ENCODE measurements around the gene PREX1. TPM values are rescaled to one million over a fixed set of nuclear protein-coding genes. Genes with fewer than 3 reads are reported as not detected.

Gene PREX1
- polyA plus RNA-seq, 1 donor (not counting 4 experiments of a cell fraction or from before 2014, with no cell fraction given) = 0.22 TPM

DNA sequence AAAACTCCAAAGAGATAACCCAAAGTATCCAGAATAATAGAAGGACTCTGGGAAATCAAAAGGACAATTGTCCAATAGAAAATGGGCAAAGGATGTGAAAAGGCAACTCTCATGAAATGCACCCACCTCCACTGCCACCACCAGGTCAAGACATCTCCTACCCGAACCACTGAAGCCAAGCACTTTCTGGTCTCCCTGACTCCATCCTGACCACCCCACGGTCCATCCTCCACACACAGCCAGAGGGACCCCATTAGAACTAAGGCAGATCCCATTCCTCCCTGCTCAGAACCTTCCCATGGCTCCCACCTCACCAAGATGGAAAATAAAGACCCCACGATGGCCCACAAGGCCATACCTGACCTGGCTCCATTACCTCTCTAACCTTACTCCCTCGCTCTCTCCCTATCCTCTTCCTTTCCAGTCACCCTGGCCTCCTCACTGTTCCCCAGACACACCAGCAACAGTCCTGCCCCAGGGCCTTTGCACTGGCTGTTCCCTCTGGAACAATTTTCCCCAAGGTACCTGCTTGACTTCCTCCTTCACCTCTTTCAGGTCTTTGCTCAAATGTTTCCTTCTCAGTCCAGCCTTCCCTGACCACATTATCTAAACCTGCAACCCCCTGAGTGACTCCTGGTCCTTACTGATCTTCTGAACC lies 108.1 kb downstream of the PREX1 start:
- Histone ChIP-seq H3K9me1 (ENCODE audit: control insufficient read depth, extremely low read depth, insufficient read depth, low read length) (no peaks in the 10 kb centered on the region), H4K20me1 (ENCODE audit: control insufficient read depth, extremely low read depth, insufficient read depth, low read length) (no peaks in the 10 kb centered on the region), H3K9me3 (ENCODE audit: control insufficient read depth, low read depth, low read length) (no peaks in the 10 kb centered on the region), H3K4me2 (ENCODE audit: control insufficient read depth, extremely low read depth, insufficient read depth, low read depth, low read length) (no peak overlapping the region), H3K27me3 (ENCODE audit: control insufficient read depth, extremely low read depth, insufficient read depth, low read length) (no peaks in the 10 kb centered on the region), H3K4me1 (ENCODE audit: control insufficient read depth, extremely low read depth, insufficient read depth, low read length) (no peaks in the 10 kb centered on the region), H3K4me3 (ENCODE audit: control insufficient read depth in 2 of 3, extremely low read depth in 1 of 3, insufficient read depth in 2 of 3, low read depth in 1 of 3, low read length in 3 of 3) (no peak overlapping the region), H2AFZ (ENCODE audit: control insufficient read depth, low read length) (no peak overlapping the region), H3K36me3 (ENCODE audit: control insufficient read depth in 2 of 2, extremely low read depth in 1 of 2, insufficient read depth in 2 of 2, low read length in 2 of 2) (no peaks in the 10 kb centered on the region), H3K9ac (ENCODE audit: control insufficient read depth, extremely low read depth, insufficient read depth, low read length) (no peak overlapping the region), H3K27ac (ENCODE audit: control insufficient read depth, insufficient read depth, low read length) (no peak overlapping the region), H3K79me2 (ENCODE audit: control insufficient read depth, insufficient read depth, low read length) (no peaks in the 10 kb centered on the region)
- FAIRE-seq (no peak), DNase-seq (ENCODE audit: low read depth, low spot score) (no peak)
- TF ChIP-seq, protein P1, sequence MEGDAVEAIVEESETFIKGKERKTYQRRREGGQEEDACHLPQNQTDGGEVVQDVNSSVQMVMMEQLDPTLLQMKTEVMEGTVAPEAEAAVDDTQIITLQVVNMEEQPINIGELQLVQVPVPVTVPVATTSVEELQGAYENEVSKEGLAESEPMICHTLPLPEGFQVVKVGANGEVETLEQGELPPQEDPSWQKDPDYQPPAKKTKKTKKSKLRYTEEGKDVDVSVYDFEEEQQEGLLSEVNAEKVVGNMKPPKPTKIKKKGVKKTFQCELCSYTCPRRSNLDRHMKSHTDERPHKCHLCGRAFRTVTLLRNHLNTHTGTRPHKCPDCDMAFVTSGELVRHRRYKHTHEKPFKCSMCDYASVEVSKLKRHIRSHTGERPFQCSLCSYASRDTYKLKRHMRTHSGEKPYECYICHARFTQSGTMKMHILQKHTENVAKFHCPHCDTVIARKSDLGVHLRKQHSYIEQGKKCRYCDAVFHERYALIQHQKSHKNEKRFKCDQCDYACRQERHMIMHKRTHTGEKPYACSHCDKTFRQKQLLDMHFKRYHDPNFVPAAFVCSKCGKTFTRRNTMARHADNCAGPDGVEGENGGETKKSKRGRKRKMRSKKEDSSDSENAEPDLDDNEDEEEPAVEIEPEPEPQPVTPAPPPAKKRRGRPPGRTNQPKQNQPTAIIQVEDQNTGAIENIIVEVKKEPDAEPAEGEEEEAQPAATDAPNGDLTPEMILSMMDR (optimal IDR thresholded peaks at IDR 0.05 in 1 of 3, IDR thresholded peaks at IDR 0.05 in 1 of 3, conservative IDR thresholded peaks at IDR 0.05 in 1 of 3; ENCODE audit: extremely low read depth in 1 of 3, insufficient read depth in 2 of 3, low read length in 3 of 3) = no peak
- TF ChIP-seq EZH2 (IDR thresholded peaks at IDR 0.05; ENCODE audit: low read length) = no peak
- dilution Hi-C loops (cut with MboI; ENCODE audit: extremely low pct_ligation_motif_present, low sequenced_read_pairs) = no loop called here

DNA sequence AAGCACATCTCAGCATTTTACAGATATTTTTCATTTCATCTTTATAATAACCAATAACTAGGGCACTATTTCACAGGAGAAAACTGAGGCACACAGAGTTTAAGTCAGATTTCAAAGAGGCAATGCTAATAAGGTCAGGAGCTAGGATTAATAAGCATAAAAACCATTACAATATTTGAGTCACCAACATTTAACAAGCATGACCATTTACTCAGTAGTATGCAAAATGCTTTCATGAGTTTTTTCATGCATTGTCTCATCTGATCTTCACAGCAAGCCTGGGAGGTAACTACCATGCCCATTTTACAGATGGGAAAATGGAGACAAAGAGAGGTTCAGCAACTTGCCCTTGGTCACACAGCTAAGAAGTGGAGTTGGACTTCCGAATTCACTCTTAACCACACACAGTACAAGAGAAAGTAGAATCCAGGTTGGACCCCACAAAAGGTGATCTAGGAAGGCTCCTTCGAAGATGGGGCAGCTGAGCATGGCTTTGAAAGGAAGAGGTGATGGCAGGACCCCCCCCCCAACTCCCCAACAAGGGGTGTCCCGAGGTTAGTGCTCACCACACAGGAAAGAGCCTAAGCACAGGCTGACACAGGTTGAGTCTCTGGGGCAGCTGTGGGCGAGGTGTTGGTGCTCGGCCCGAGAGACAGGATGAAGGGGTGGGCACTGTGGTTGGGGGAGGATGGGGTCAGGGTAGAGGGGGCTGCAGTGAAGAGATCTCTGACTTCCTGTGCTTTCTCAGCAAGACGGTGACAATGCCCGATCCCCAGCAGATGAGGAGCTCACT lies 108.8 kb downstream of the PREX1 start:
- TF ChIP-seq EZH2 (IDR thresholded peaks at IDR 0.05; ENCODE audit: low read length) = no peak
- TF ChIP-seq, protein P1 (optimal IDR thresholded peaks at IDR 0.05 in 1 of 3, IDR thresholded peaks at IDR 0.05 in 1 of 3, conservative IDR thresholded peaks at IDR 0.05 in 1 of 3; ENCODE audit: extremely low read depth in 1 of 3, insufficient read depth in 2 of 3, low read length in 3 of 3) = no peak
- Histone ChIP-seq H3K9ac (ENCODE audit: control insufficient read depth, extremely low read depth, insufficient read depth, low read length) (no peak overlapping the region), H3K36me3 (ENCODE audit: control insufficient read depth in 2 of 2, extremely low read depth in 1 of 2, insufficient read depth in 2 of 2, low read length in 2 of 2) (no peaks in the 10 kb centered on the region), H3K27me3 (ENCODE audit: control insufficient read depth, extremely low read depth, insufficient read depth, low read length) (no peaks in the 10 kb centered on the region), H3K4me3 (ENCODE audit: control insufficient read depth in 2 of 3, extremely low read depth in 1 of 3, insufficient read depth in 2 of 3, low read depth in 1 of 3, low read length in 3 of 3) (no peak overlapping the region), H2AFZ (ENCODE audit: control insufficient read depth, low read length) (no peak overlapping the region), H3K9me1 (ENCODE audit: control insufficient read depth, extremely low read depth, insufficient read depth, low read length) (no peaks in the 10 kb centered on the region), H3K79me2 (ENCODE audit: control insufficient read depth, insufficient read depth, low read length) (no peaks in the 10 kb centered on the region), H3K4me1 (ENCODE audit: control insufficient read depth, extremely low read depth, insufficient read depth, low read length) (no peaks in the 10 kb centered on the region), H3K4me2 (ENCODE audit: control insufficient read depth, extremely low read depth, insufficient read depth, low read depth, low read length) (no peak overlapping the region), H3K9me3 (ENCODE audit: control insufficient read depth, low read depth, low read length) (no peaks in the 10 kb centered on the region), H4K20me1 (ENCODE audit: control insufficient read depth, extremely low read depth, insufficient read depth, low read length) (no peaks in the 10 kb centered on the region), H3K27ac (ENCODE audit: control insufficient read depth, insufficient read depth, low read length) (no peak overlapping the region)
- FAIRE-seq (no peak), DNase-seq (ENCODE audit: low read depth, low spot score) (no peak)
- dilution Hi-C loops (cut with MboI; ENCODE audit: extremely low pct_ligation_motif_present, low sequenced_read_pairs) = no loop called here
